ENCODE measurements around the gene GJD3. TPM values are rescaled to one million over a fixed set of nuclear protein-coding genes. Genes with fewer than 3 reads are reported as not detected.

Gene GJD3
- total RNA-seq, 1 donor from 2014 or later: not detected

DNA sequence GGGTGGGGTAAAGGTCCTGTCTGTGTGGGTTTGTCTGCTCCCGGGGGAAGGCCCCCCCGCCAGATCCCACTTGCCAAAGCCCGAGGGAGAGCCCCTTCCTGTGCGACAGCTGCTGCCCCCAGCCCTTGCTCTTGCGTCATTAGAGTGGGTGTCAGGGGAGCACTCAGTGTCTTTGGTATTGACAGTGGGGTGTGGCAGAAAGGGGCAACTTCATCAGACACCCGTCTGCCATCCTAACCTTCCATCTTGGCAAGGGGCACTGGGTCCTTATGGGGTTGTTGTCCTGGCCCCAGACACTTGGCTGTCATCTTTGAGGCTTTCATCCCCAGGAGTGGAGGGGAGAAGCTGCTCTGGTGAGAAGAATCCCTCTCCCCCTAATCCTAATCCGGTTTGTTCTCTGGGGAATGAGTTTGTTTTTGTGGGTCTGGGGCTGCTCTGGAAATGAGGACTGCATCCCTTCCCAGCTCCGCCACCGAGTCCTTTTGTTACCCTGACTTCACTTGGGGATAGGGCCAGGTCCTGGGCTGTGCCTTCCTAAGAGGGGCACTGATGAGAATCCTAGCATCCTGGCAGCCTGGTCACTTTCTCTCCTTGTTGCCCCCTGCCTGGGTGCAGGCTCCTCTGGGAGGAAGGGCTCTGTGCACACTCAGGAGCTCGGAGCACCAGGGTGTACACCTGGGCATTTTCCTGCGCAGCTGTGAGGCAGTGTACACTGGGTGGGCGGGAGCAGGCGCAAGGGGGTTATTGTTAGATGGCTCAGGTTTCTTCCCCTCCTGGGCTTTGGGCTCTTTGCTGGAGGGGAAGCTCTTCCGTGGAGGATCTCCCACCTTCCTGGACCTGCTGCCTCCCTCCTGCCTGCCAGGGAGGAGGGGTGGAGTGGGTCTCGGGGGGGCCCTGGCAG lies 21.1 kb downstream of the GJD3 start:
- DNase-seq (ENCODE audit: low spot score in 2 of 2) (no peak), FAIRE-seq (no peak)

DNA sequence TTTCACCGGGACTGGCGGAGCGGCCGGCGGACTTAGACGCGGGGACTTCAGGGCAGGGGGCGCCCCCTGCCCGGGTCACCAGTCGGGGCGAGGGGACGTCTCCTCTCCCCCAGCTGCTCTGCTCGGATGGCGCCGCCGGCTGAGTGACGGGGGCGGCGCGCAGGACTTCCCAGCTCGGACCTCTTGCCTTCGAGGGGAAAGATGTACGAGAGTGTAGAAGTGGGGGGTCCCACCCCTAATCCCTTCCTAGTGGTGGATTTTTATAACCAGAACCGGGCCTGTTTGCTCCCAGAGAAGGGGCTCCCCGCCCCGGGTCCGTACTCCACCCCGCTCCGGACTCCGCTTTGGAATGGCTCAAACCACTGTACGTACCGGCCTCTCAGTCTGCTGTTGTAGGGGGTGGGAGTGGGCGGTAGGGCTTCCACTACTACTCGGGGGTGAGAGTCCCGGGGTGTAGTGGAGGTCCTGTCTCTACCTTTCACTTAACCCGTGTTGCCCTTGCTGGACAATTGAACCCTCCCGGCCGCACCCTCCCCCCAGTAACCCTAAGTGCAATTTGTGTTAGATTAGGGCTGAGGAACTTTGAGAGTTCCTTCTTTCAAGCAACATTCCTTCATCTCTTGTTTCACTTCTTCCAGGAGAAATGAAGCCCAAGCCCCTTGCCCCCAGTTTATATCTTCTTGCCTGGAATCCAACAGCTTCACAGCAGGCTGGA lies 21.9 kb downstream of the GJD3 start:
- DNase-seq (ENCODE audit: low spot score in 2 of 2) (no peak), FAIRE-seq (no peak)

DNA sequence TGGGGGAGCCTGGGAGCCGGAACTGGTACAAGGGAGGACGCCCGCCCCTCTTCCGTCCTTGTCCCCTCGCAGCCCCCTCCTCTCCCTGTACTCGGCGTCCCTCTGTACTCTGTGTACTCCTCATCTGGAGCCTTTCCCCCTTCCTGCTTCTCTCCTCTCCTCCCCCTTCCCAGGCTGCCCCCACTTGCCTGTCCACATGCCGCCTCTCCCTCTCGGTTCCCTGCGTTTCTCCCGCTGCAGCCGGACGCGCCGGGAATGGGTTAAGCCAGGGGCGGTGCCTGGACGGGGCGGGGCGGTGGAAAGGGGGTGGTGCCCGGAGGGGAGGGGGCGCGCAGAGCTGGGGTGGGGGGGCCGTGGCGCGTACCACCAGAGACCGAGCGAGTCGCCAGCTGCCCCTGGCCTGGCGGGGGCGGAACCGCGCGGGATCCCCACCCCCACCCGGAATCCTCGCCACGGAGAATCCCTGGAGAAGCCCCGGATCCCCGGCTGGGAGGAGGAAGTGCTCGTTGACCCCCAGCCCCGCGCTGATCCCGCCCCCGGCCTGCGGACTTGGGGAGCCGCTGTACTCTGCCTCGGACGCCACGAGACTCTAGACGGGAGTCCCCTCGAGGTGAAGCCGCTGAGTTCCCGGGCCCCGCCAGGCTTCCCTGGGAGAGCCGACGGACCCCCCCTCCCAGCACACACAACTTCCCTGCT lies 22.6 kb downstream of the GJD3 start:
- DNase-seq (ENCODE audit: low spot score in 2 of 2) (peak; percentile 80 to 86), FAIRE-seq (no peak)

DNA sequence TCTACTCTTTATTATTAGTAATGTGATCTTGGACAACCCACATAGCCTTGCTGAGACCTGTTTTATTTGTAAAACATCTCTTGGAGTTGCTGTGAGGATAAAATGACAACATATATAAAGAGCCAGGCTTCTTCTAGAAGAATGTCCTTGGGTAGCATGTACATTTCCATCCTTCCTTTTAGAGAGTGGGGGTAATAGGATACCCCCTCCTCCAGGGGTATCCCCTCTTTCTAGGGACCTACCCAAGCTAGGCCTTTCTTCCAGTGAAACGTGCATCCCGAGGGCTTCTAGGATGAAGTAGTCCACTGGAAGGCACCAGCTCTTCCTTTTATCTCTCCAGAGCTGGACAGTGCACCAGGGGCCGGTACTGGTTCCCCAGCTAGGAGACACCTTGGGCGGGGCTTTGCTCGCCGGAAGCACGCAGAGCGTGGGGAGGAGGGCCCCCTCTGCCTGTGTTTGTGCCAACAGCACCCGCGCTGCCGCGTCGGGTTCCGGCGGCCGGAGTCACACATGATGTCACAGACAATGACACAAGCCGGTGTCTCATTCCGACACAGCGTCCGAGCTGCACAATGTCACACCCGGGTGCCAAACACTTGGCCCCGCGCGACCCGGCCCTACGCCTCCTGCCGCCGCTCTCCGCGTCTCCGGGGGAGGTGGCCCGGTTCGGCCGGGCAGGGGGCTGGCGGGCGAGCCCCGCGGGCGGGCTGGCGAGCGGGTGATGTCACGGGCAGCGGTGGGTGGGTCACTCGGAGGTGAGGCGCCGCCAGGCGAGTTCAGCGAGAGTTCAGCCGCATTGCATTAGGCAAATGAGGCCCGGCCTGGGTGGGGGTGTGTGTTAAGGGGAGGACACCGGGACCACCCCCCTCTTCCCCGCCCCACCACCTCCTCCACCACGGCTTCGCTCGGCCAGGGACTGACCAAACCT lies 23.4 kb downstream of the GJD3 start:
- no peak for FAIRE-seq

DNA sequence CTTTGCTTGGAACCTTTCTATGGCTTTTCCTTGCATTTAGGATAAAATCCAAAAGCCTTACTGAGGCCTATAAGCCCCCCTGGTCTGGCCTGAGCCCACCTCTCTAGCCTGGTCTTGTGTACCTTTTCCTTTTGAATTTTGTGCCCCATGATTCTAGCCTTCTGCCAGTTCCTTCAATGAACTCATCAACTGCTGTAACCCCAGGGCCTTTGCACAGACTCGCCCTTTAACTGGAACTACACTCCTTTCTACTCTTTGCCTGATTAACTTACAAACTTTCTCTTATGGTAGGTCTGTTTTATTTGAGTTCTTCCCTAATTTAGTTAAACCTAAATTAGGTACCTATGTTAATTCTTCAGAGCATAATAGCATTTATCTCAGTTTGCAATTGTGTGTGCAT lies 24.2 kb downstream of the GJD3 start:
- DNase-seq (ENCODE audit: low spot score in 2 of 2): no peak
- FAIRE-seq: no peak

More for the DNA sequence above, 23.4 kb downstream of the GJD3 start:
- DNase-seq (ENCODE audit: low spot score in 2 of 2): peak; percentile 70 to 87

DNA sequence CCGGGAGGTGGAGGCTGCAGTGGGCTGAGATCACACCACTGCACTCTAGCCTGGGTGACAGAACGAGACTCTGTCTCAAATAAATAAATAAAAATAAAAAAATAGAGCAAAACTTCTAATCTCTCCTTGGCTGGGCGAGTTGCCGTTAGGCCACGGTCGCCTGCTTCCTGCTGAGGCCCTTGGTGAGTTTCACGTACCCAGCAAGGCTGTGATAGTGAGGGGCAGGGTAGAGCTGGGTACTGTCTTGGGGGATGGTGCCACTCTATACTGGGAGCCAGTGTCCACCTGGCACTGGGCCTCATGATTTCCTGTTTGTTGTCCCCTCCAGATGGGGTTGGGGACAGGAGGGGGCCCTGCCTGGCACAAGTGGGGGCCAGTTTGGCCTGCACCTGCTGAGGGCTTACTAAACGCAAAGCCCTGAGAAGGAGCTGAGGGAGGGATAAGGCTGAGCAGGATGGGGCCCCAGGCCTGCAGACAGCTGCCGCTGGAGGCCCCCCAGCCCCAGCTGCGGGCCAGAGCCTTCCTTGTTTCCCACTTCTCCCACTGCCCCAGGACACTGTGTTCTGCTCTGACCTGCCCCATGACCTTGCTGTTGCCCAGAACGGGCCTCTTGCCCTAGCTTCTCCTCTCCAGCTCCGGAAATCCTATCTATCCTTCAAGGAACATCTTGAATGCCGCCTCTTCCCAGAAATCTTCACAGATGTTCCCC lies 25.4 kb downstream of the GJD3 start:
- no peak for FAIRE-seq
- no peak for DNase-seq (ENCODE audit: low spot score in 2 of 2)

DNA sequence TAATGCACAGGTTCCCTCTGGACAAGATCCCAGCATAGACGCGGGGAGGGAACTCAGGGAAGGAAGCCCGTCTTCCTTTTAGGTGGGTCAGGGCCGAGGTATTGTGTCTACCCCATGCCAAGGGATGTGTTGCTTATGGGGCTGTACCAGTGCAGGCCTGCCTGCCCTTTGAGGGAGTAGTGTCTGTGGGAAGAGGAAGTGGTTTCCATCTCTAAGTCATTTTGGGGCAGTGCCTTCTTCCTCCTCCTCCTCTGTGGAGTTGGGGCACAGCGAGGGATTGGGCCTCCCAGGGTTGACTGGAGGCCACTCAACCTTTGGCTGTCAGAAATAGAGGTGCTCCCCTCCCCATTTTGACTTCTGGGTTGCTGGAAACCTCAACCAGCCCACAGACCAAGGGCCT lies 26.5 kb downstream of the GJD3 start:
- no peak for FAIRE-seq
- no peak for DNase-seq (ENCODE audit: low spot score in 2 of 2)

DNA sequence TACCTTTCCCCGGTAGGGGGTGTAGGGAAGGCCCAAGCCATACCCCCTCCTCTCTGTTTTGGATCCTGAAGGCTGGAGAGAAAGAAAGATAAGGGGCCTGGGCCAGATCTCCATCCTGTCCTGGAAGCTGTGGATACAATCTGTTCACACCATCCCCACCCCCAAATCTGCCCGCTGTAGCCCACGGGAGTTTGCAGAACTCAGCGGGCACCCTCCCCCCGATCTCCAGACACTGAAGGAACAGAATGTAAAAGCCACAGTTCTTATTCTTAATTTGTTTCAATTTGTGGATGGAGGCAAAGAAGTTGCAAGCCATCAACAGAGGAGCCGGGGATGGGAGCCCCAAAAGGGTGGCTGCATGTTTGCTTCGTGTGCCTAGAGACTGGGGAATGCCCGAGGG lies 27.2 kb downstream of the GJD3 start:
- FAIRE-seq (no peak), DNase-seq (ENCODE audit: low spot score in 2 of 2) (no peak)

DNA sequence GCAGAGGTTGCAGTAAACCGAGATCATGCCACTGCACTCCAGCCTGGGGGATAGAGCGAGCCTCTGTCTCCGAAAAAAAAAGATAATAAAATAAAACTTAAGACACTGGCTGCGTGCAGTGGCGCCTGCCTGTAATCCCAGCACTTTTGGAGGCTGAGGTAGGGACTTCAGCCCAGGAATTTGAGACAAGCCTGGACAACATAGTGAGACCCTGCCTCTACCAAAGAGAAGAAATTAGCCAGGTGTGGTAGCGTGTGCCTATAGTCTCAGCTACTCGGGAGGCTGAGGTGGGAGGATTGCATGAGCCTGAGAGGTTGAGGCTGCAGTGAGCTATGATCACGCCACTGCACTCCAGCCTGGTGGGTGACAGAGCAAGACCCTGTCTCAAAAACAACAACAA lies 28.9 kb downstream of the GJD3 start:
- DNase-seq (ENCODE audit: low spot score in 2 of 2): no peak
- no peak for FAIRE-seq

DNA sequence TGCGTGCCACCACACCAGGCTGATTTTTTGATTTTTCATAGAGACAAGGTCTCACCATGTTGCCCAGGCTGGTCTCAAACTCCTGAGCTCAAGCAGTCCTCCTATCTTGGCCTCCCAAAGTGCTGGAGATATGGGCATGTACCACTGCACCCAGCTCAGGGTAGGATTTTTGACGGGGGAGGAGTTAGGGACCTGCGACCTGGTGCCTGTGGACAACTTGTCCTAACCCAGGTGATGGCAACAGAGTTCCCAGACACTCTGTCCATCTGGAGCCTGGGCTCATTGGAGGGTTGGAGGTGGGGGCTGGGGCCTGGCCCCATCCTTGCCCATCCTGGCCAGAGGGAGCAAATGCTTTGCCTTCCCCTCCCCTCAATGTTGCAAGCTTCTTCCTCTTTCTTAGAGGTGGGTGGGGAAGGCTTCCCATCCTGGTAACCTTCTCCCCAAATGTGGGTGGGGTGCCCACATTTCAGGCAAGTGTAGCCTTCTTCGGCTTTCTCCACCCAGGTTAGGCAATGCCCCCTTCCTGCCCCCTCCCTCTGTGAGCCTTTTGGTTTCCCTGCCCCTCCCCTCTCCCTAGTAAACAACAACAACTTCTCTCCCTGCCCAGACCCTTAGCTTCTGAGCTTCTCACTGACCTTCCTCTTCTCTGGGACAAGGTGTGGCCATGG lies 30.6 kb downstream of the GJD3 start:
- no peak for DNase-seq (ENCODE audit: low spot score in 2 of 2)
- FAIRE-seq: no peak

DNA sequence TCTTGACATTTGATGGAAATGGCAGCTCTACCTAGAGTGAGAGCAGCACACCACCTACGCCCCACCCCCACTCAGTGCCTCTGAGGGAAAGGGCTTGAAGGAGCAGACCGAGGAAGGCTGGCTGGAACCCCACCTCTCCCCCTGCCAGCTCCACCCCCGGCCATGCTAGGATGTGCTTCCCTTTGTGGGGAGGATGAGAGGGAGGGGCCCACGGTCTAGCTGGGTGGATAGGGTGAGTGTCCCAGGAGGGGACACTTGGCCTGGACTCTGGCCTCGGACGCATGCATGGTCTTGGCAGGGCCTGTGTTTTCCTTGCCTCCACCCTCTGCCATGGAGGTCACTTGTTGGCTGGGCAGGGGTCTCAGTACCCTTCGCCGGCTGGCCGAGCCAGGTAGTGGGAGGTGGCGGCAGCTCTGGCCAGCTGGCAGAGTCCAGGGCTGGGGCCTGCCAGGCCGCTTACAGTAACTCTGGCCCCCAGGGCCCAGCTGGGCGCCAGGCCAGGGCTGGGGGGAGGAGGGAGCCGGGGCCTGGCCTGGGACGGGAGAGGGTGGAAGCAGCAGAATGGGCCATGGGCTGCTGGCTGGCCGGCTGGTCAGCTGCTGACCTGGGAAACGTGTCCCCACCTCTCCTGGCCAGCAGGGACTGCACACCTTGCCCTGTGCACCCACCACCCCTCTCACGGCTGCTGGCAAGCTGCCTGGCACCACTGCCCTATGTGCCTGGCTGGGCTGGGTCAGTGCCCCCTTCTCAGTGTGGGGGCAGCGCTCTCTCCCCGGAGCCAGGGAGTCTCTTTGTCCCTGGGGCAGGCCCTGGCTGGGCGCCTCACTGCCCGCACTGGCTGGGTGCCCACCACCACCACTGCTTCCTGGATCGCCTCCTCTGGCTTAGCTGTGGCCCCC lies 32.5 kb downstream of the GJD3 start:
- peak; percentile 71 to 83 for DNase-seq (ENCODE audit: low spot score in 2 of 2)
- FAIRE-seq: no peak

DNA sequence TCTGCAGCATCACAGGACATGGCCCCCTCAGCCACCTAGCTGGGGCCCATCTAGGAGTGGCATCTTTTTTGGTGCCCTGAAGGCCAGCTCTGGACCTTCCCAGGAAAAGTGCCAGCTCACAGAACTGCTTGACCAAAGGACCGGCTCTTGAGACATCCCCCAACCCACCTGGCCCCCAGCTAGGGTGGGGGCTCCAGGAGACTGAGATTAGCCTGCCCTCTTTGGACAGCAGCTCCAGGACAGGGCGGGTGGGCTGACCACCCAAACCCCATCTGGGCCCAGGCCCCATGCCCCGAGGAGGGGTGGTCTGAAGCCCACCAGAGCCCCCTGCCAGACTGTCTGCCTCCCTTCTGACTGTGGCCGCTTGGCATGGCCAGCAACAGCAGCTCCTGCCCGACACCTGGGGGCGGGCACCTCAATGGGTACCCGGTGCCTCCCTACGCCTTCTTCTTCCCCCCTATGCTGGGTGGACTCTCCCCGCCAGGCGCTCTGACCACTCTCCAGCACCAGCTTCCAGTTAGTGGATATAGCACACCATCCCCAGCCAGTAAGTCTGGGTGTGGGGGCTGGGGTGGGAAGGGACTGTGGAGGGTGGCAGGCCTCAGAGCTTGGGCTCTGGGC lies 33.6 kb downstream of the GJD3 start:
- FAIRE-seq (no peak), DNase-seq (ENCODE audit: low spot score in 2 of 2) (no peak)

DNA sequence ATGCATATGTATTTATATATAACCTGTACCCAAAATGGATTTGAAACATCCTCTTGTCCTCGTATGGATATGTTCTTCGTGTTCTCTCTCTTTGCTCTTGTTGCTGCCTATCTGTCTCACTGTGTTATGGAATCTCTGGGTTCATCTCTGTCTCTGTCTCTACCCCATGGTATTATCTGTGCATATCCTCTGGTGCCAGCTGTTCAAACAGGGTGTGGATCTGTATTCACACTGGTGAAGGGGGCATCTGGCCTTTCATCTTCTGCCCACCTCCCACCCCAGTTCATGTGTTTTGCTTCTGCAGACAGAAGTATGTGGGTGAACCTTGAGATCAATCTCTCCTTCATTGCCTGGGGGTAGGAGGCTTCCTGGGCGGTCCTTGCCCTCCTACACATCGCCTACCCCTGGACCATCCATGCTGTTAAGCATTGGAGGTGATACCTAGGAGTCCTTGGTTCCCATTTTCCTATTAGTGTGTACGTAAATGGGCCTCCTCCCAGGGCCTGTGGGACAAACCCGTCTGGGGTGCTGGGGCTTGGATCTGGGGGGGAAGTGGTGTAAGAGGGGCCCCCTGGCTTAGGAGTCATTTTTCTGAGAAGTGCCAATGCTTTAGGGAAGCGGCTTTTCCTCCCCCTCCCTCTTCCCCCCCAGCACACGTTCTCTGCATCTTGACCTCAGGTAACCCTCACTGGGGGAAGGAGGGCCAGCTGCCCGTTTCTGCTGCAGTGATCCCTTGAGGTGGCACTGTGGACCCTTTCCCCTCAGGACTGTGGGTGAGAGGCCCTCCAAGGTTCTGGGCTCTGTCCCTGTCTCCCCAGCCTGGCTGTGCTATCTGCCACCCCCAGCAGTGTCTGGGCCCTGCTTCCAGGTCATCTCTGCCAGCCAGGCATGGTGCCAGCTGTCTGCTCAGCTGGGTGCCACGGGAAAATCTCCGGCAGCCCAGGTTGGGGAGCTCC lies 34.4 kb downstream of the GJD3 start:
- no peak for FAIRE-seq

DNA sequence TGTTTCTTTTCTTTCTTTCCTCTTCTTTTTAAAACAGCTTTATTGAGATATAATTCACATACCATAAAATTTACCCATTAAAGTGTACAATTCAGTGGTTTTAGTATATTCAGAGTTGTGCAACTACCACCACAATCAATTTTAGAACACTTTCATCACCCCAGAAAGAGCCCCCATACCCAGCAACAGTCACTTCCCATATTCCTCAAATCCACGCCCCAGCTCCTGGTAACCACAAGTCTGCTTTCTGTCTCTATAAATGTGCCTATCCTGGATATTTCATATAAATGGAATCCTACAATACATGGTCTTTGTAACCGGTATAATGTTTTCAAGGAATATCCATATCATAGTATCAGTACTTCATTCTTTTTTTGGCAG lies 36.2 kb downstream of the GJD3 start:
- no peak for FAIRE-seq
- DNase-seq (ENCODE audit: low spot score in 2 of 2): no peak

More for the DNA sequence above, 34.4 kb downstream of the GJD3 start:
- no peak for DNase-seq (ENCODE audit: low spot score in 2 of 2)

DNA sequence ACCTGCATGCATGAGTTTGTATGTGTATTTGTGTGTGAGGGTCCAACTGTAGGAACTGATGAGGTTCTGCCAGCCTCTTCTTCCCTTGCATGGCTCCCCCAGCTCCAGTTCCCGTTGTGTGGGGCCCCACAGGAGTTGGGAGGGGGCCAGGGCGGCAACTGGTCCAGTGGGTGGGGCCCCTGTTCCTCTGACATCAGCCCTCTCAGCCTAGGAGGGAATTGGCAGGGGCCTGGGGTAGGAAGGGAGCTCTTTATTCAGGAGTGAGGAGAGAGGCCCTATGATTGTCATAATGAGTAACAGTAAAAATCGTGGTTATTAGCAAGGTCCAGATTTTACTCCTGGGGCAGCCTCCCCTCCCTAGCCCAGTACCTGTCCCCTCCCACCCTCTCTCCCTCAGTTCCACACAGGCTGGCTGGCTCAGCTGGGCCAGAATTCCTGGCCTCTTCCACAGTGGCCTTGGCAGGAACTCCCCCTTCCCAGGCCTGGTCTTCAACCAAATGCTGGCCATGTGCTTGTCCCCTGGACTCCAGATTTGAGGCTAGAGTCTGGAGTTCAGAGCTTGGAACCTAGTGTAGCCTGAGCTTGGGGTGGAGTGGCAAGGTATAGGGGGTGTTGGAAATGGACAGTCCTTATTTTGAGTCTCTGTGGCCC lies 36.7 kb downstream of the GJD3 start:
- DNase-seq (ENCODE audit: low spot score in 2 of 2) (no peak), FAIRE-seq (no peak)

DNA sequence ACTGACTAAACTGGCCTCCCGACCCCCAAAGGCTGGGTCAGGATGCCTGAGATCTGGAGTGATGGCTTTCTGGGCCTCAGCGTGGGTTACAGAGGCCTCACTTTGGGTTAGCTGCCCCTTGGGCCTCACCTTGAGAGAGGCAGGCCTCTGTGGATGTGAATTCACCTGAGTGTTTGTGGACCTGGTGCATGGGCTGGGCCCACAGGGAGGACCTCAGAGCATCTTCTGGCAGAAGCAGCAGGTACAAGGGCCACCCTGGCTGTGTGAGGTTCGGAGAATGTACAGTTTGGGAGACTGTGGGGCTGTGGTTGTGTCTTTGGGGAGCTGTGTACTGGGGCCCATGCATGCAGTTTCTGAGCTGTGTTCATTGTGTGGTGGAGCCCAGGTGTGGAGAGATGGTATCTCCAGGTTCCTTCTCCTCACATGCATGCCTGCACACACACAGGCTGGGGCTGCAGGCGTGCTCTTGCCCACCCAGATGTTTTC lies 37.2 kb downstream of the GJD3 start:
- FAIRE-seq: no peak
- DNase-seq (ENCODE audit: low spot score in 2 of 2): no peak

Measured in frontal cortex (tissue), 4 donors.